Pancreas (tissue), 10 donors: ENCODE data around the gene TNFRSF11A. TPM values are rescaled to one million over a fixed set of nuclear protein-coding genes. Genes with fewer than 3 reads are reported as not detected.

Experiments
- ATAC-seq, 4 donors: fragments of 200-7000 bp; cut with Tn5 transposase; one replicate each; pipeline versions ENCODE4 v1.8.0 to v1.9.1; 2020; ENCODE audit warnings: mild to moderate bottlenecking in 4 of 4, moderate library complexity in 4 of 4
- DNase-seq, 6 donors: peaks; one replicate each; pipeline ENCODE4 v3.0.0-alpha.2; 2020
- FAIRE-seq: peaks from 2 replicates; lab custom pipeline; 2012; peaks lifted over from hg19 to GRCh38; lab: Jason Lieb, UNC
- H3K27ac ChIP-seq, 4 donors: fragments of 200-600 bp; sonication (generic); 1 replicate in 3 of 4; 2 replicates in 1 of 4; pipeline versions ENCODE4 v1.5.0 to v1.8.0; 2020
- H3K27me3 ChIP-seq, 4 donors: fragments of 200-600 bp; one replicate each; pipeline ENCODE4 v1.8.0; 2021
- H3K36me3 ChIP-seq, 3 donors: fragments of 200-600 bp; sonication (generic) in 1 of 3; one replicate each; pipeline versions ENCODE4 v1.5.0 to v1.8.0; 2020 to 2021
- H3K4me1 ChIP-seq, 3 donors: fragments of 200-600 bp; one replicate each; pipeline ENCODE4 v1.8.0; 2021
- H3K4me3 ChIP-seq, 4 donors: fragments of 200-600 bp; sonication (generic) in 2 of 4; one replicate each; pipeline versions ENCODE4 v1.5.0 to v1.8.0; 2020 to 2021
- H3K9me3 ChIP-seq, 4 donors: fragments of 200-600 bp; one replicate each; pipeline ENCODE4 v1.8.0; 2021
- WGBS, 2 donors: extraction: QIAGEN DNeasy Blood & Tissue Kit; methylation state at CpG; one replicate each; pipeline ENCODE4 v1.1.7; 2013; 5-methylcytosine and 5-hydroxymethylcytosine counted together
- intact Hi-C, 3 donors: fragments of 100-400 bp; cut with DNase I; formaldehyde crosslinking; loops; one replicate each; pipeline versions ENCODE4 v1.11.1 to v1.14.2; 2022
- polyA plus RNA-seq, 2 donors: library from polyadenylated mRNA; stranded (reverse); fragments of 200-250 nt; gene quantifications; one replicate each; pipeline ENCODE4 v1.2.3, GENCODE V29; 2013
- total RNA-seq, 6 donors: library from RNA; stranded (reverse); fragmentation: NEBNext Ultra II Directional in 4 of 6; extraction: Animal tissue kit (Norgen Biotek cat#: 25700) in 4 of 6; gene quantifications; one replicate each; pipeline versions ENCODE4 v1.2.1 to v1.2.4, GENCODE V29; 2021 to 2023
- TF ChIP-seq, protein P1 (sequence below), 4 donors: fragments of 200-600 bp; sonication (generic) in 3 of 4; IDR thresholded peaks; one replicate each; pipeline versions ENCODE4 v1.5.0 to v1.8.0; 2021; ENCODE audit warnings: antibody characterized with exemption in 4 of 4
- donor health status: healthy with polysubstance abuse.
- donor health status: DM: no; HTN: no; CAD: no; lungs with moderate emphysema.
- donor health status: DM: no; HTN: no; CAD: no.
- donor health status: control.
- donor health status: control.
- donor health status: Bipolar disorder and iron deficiency.
- donor health status: DM: yes; HTN: yes; CAD: no.
- donor health status: DM: no; HTN: no; CAD: no.
- donor health status: DM: no; HTN: no; CAD: no.
- donor health status: DM: yes; HTN: yes; CAD: no.

Gene TNFRSF11A
- total and polyA plus RNA-seq, 8 donors, result 0.80 to 6.2 (median 2.8) TPM

DNA sequence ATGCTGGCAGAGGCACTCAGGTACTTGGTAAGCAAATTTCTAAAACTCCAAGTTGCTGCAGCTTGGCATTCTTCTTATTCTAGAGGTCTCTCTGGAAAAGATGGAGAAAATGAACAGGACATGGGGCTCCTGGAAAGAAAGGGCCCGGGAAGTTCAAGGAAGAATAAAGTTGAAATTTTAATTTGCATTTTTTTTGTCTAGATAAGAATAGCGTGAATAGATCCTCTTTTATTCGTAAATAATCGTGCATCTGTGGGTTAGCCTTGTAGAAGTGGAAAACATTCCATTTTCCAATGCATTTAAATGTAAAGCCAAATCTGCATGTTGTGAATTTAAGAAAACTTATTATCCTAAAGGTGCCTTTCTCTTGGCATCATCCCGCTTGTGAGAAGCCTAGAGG is 61.0 kb downstream of the TNFRSF11A start:
- Histone ChIP-seq H3K4me3 (no peak overlapping the region), H3K27me3 (no peaks in the 10 kb centered on the region), H3K36me3 (no peaks in the 10 kb centered on the region), H3K4me1 (no peaks in the 10 kb centered on the region), H3K27ac (no peak overlapping the region), H3K9me3 (no peaks in the 10 kb centered on the region)
- intact Hi-C loops, result no loop called here
- WGBS, 2 donors, result 88 to 94% methylated on average over 5 of the region's 5 CpGs
- FAIRE-seq (no peak), DNase-seq (no peak), ATAC-seq (no peak)
- TF ChIP-seq, protein P1, sequence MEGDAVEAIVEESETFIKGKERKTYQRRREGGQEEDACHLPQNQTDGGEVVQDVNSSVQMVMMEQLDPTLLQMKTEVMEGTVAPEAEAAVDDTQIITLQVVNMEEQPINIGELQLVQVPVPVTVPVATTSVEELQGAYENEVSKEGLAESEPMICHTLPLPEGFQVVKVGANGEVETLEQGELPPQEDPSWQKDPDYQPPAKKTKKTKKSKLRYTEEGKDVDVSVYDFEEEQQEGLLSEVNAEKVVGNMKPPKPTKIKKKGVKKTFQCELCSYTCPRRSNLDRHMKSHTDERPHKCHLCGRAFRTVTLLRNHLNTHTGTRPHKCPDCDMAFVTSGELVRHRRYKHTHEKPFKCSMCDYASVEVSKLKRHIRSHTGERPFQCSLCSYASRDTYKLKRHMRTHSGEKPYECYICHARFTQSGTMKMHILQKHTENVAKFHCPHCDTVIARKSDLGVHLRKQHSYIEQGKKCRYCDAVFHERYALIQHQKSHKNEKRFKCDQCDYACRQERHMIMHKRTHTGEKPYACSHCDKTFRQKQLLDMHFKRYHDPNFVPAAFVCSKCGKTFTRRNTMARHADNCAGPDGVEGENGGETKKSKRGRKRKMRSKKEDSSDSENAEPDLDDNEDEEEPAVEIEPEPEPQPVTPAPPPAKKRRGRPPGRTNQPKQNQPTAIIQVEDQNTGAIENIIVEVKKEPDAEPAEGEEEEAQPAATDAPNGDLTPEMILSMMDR (IDR thresholded peaks at IDR 0.05), result no peak

DNA sequence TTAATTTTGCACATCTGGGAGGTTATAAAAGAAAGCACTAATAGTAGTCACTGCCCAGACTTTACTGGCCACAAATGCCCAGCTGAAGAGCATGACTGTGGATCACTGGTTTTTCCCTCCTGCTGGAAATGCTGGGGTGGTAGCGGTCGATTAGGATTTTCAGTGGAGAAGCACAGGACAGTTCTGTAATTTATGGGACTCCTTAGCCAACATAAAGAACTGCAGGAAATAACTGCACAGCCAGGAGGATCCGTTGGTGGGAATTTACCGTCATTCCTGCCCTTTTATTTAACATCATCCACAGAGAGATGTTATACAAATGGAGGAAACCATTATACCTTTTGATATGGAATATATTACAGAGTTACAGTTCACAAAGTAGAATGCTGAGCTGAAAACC is 61.5 kb downstream of the TNFRSF11A start:
- H3K9me3 ChIP-seq, result no peaks in the 10 kb centered on the region
- TF ChIP-seq, protein P1 (IDR thresholded peaks at IDR 0.05), result no peak
- H3K36me3 ChIP-seq, result no peaks in the 10 kb centered on the region
- H3K27ac ChIP-seq, result no peak overlapping the region
- ATAC-seq (no peak), FAIRE-seq (no peak), DNase-seq (no peak)
- H3K27me3 ChIP-seq, result no peaks in the 10 kb centered on the region
- intact Hi-C loops, result no loop called here
- WGBS, 2 donors, result 78% methylated on average over 4 of the region's 4 CpGs
- no peak overlapping the region for H3K4me3 ChIP-seq
- no peaks in the 10 kb centered on the region for H3K4me1 ChIP-seq

DNA sequence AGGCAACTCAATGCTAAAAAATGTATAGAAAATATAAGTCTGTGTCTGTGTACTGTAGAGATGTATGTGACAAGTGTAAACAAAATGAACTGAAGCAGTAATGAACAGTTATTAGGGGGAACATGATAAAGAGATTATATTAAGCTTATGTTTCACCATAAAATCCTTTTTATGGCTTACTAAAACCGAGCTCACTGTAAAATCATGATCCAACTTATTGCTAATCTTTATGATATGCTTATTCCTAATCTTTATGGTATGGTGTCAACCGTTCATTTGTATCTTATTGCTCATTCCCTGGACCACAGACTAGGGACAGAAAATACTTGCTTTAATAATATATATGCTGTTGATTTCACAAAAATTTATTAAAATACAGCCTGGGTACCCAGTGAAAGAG is 62.1 kb downstream of the TNFRSF11A start:
- FAIRE-seq (no peak), ATAC-seq (no peak), DNase-seq (no peak)
- no peak overlapping the region for H3K27ac ChIP-seq
- no peaks in the 10 kb centered on the region for H3K4me1 ChIP-seq
- WGBS, 2 donors, result 63 to 78% methylated on average over 2 of the region's 2 CpGs
- TF ChIP-seq, protein P1 (IDR thresholded peaks at IDR 0.05), result no peak
- H3K9me3 ChIP-seq, result no peaks in the 10 kb centered on the region
- H3K4me3 ChIP-seq, result no peak overlapping the region
- H3K27me3 ChIP-seq, result no peaks in the 10 kb centered on the region
- no peaks in the 10 kb centered on the region for H3K36me3 ChIP-seq
- intact Hi-C loops, result no loop called here

DNA sequence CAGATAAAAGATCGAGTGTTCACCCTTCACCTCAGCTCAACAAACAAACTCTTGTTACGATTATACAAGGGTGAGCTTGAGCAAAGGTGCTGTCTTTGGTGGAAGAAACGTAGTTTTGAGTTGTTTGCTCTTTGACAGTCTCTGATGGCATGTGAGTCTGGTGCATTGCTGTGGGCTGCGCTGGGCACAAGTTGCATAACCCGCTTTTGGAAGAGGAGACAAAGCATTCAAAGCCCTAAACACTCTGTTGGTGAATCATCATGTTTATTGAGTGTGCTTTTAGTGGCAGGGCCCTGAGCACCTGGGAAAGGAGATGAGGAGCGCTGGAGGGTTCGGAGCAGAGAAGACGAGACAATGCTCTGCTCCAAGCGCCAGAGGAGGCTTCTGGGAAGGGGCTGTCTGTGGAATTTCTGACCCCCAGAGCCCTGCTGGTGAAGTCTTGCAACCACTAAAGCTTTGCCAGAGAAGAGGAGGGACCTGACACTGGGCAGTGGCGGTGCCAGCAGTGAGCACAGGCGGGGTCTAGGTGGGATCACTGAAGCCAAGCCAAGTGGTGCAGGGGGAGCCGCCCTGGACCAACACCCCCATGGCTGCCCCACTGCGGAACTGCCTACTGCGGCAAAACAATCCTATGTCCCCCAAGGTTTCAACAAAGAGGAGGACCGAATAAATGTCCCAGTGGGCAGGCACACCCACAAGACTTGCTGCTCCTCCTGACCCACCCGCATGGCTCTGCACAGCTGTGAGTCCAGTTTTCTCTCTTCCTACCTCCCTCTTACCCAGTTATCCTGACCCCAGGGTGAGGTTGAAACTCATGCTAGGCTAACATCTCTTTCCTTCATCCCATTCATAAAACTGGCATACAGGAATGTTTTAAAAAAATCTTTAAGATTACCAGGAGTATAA is 64.0 kb downstream of the TNFRSF11A start:
- no peak for DNase-seq
- ATAC-seq, result no peak
- H3K27me3 ChIP-seq, result no peaks in the 10 kb centered on the region
- H3K4me1 ChIP-seq, result no peaks in the 10 kb centered on the region
- TF ChIP-seq, protein P1 (IDR thresholded peaks at IDR 0.05), result no peak
- H3K4me3 ChIP-seq, result no peak overlapping the region
- no peak for FAIRE-seq
- 78 to 87% methylated on average over 16 of the region's 16 CpGs for WGBS, 2 donors
- H3K36me3 ChIP-seq, result no peaks in the 10 kb centered on the region
- intact Hi-C loops, result no loop called here
- no peak overlapping the region for H3K27ac ChIP-seq
- no peaks in the 10 kb centered on the region for H3K9me3 ChIP-seq
